ENCODE results near the gene SRP72. TPM values are rescaled to one million over a fixed set of nuclear protein-coding genes. Genes with fewer than 3 reads are reported as not detected.

SRP72 gene
- total RNA-seq, 1 donor from 2014 or later = 85.4 TPM

DNA sequence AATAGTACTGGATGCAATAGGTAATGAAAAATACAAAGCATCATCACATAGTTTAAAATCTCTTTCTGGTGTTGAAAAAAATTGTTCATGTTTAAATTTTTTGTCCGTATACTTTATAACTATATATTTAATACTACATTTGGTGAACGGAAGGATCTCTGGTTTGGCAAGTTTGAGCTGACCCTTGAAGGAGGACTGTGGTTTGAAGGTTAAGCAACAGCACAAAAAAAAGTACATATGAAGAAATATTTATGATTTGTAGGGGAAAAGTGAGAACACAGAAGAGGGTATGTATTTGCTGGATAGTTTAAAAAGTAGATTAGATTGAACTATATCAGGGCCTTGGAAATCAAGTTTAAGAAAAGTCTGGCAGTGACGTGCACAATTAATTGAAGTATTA lies 13.3 kb downstream of the SRP72 start:
- no peaks in the 10 kb centered on the region for H3K27me3 ChIP-seq
- DNase-seq (no peak), ATAC-seq (no peak)
- intact Hi-C loops (cut with DNase I) = no loop called here
- TF ChIP-seq, protein P1, sequence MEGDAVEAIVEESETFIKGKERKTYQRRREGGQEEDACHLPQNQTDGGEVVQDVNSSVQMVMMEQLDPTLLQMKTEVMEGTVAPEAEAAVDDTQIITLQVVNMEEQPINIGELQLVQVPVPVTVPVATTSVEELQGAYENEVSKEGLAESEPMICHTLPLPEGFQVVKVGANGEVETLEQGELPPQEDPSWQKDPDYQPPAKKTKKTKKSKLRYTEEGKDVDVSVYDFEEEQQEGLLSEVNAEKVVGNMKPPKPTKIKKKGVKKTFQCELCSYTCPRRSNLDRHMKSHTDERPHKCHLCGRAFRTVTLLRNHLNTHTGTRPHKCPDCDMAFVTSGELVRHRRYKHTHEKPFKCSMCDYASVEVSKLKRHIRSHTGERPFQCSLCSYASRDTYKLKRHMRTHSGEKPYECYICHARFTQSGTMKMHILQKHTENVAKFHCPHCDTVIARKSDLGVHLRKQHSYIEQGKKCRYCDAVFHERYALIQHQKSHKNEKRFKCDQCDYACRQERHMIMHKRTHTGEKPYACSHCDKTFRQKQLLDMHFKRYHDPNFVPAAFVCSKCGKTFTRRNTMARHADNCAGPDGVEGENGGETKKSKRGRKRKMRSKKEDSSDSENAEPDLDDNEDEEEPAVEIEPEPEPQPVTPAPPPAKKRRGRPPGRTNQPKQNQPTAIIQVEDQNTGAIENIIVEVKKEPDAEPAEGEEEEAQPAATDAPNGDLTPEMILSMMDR (IDR thresholded peaks at IDR 0.05) = no peak
- H3K9me3 ChIP-seq = no peaks in the 10 kb centered on the region
- H3K27ac ChIP-seq = no peak overlapping the region
- no peaks in the 10 kb centered on the region for H3K4me1 ChIP-seq
- peaks cover 98% of the 10 kb centered on the region for H3K36me3 ChIP-seq
- no peak overlapping the region for H3K4me3 ChIP-seq

DNA sequence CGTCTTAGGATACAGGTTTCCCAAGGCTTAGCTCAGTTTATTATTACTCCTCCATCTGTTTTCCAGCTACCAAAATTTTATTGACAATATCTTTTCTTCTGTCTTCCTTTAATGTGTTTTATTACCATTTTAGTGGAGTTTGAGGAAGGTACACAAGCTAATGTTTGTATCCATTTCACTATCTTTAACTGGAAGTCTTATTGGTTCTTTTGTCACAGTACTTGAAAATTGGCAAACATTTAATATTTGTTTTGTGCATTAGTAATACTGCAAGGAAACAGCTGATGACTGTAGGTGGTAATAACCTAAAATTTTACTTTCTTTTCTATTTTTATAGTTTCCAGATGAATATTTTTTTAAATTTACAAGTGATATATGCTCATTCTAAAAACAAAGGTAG lies 28.8 kb downstream of the SRP72 start:
- H3K27me3 ChIP-seq = no peaks in the 10 kb centered on the region
- no peaks in the 10 kb centered on the region for H3K9me3 ChIP-seq
- peaks cover 98% of the 10 kb centered on the region for H3K36me3 ChIP-seq
- intact Hi-C loops (cut with DNase I) = no loop called here
- H3K27ac ChIP-seq = no peak overlapping the region
- H3K4me1 ChIP-seq = no peaks in the 10 kb centered on the region
- DNase-seq = no peak
- ATAC-seq = no peak
- H3K4me3 ChIP-seq = no peak overlapping the region
- TF ChIP-seq, protein P1 (IDR thresholded peaks at IDR 0.05) = no peak

DNA sequence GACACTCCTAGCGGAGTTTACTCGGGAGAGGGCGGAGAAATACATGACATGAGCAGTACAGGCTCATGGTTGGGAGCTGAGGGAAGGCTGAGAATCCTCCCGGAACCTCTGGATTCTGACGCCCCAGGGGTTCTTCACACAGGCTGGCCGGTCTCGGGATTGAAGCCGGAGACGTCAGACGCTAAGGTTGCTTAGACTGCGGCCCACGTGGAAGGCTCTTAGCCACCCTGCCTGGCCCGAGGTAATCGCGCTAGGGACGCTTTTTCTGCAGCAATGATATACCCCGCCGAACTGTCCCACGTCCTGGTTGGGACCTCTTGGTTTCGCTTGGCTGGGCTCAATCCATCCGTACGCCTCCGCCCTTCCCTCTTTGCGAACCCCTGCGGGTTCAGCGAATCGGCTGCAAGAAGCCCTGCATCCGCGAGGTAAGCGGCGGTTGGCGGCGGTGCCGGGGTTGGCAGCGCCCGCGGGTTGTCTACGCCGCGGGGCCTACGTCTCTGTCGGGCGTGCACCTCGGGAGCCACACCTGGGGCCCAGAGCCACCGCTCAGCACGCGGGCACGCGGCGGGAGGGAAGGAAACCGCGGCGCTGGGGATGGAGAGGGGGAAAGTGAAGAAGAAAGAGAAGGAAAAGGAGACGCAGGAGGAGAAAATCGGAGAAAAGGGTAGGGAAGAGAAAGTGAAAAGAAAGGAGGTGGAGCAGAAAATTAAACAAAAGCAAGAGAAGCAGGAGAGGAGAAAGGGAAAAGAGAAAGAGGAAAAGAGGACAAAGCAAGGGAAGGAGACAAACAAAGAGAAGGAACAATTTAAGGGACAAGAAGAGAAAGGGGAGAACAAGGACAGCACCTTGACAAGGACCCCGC lies 38.1 kb downstream of the SRP72 start, which contains the start of gene ARL9:
Gene ARL9, plus strand, starts transcription at position 523 of the 862 bp plus-strand sequence. Its CDS starts 72 bp downstream, at position 595.
- Histone ChIP-seq H3K27me3 (no peaks in the 10 kb centered on the region), H3K27ac (no peak within 1 kb of the TSS), H3K4me1 (peaks cover 7% of the 10 kb centered on the region), H3K9me3 (no peaks in the 10 kb centered on the region), H3K4me3 (peak within 1 kb of the TSS; percentile 56), H3K36me3 (peaks cover 34% of the 10 kb centered on the region)
- TF ChIP-seq, protein P1 (IDR thresholded peaks at IDR 0.05) = no peak
- DNase-seq (peak; percentile 81), ATAC-seq (peak; percentile 94)
- intact Hi-C loops (cut with DNase I) = no loop called here

DNA sequence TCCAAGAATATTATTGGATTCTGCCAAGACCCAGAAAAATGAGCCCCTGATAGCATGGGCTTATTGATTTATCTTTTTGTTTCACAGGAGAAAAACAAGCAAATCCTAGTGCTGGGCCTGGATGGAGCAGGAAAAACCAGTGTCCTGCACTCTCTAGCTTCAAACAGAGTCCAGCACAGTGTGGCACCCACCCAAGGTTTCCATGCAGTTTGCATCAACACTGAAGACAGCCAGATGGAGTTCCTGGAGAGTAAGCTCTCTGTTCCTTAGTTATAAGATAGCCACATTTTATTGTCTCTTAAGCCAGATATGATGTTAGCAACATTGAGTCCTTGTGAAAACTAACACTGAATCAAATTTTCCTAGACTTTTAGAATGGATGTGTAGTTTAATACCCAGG lies 43.7 kb downstream of the SRP72 start:
- peaks cover 3% of the 10 kb centered on the region for H3K4me1 ChIP-seq
- H3K36me3 ChIP-seq = no peaks in the 10 kb centered on the region
- H3K9me3 ChIP-seq = no peaks in the 10 kb centered on the region
- H3K27me3 ChIP-seq = no peaks in the 10 kb centered on the region
- H3K27ac ChIP-seq = no peak overlapping the region
- DNase-seq = no peak
- TF ChIP-seq, protein P1 (IDR thresholded peaks at IDR 0.05) = no peak
- no peak overlapping the region for H3K4me3 ChIP-seq
- ATAC-seq = no peak
- intact Hi-C loops (cut with DNase I) = no loop called here

DNA sequence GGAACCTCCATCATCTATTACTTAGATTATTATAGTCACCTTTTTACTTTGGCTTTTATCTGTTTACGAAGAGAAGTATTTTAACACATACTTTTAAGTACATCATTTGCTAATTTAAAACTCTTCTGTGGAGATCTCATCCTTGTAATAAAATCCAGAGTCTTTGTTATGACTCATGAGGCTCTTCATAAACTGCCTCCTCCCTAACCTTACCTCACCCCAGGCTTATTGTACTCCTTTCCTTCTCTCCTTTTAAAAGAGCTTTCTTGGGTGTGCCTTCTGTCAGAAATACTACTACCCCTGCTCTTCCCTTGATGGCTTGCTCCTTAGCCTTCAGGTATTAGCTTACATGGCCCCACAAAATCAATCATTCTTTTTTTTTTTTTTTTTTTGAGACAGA lies 44.7 kb downstream of the SRP72 start:
- no peak for DNase-seq
- Histone ChIP-seq H3K4me3 (no peak overlapping the region), H3K9me3 (no peaks in the 10 kb centered on the region), H3K27ac (no peak overlapping the region), H3K36me3 (no peaks in the 10 kb centered on the region), H3K27me3 (no peaks in the 10 kb centered on the region), H3K4me1 (no peaks in the 10 kb centered on the region)
- intact Hi-C loops (cut with DNase I) = no loop called here
- TF ChIP-seq, protein P1 (IDR thresholded peaks at IDR 0.05) = no peak
- ATAC-seq = no peak
